GM21528 (cell line): Measurements from ENCODE around the gene TNNI2.
A peak's percentile ranks its signal among the peaks of the same experiment; 100 is the strongest.

Source experiments
- ATAC-seq: cut with Tn5 transposase; IDR thresholded peaks from one replicate; pipeline ENCODE4 v1.9.1; 2021; ENCODE audit warnings: mild to moderate bottlenecking, moderate library complexity; ENCODE audit not compliant: unreplicated experiment, low FRiP score

TNNI2 gene

DNA sequence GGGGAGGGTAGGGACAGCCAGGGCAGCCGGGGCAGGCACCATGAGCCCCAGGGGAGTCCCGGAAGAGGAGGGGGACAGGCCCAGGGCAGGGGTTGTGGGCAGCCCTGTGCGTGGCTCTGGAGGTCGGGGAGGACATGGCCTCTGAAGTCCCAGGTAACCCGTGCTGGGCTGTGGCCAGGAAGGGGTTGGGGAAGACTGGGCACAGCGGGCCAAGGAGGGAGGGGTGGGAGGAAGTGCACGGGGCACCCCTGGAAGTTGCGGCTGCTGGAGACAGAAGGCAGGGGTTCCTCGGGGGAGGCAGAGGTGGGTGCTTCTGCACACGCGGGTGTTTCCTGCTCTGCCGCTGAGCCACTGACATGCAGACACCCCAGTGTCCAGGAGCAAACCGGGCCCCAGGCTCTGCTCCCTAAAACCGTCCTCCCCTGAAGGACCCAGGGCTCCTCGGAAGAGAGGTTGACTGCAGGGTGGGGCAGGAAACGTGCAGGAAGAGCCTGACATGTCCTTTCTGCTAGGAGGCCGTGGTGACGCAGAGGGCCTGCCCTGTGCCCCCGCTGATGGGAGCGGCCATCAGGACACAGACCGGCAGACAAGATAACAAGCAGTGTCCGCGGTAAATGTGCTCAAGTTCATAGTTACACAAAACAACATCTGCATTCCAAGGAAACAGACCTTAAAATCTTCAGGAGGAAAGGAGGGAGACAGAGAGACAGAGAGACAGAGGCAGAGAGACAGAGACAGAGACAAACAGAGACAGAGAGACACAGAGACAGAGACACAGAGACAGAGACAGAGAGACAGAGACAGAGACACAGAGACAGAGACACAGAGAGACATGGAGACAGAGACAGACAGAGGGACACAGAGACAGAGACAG is 5.7 kb downstream of the TNNI2 start:
- no peak for ATAC-seq

GRCh38 chr11:1845095-1845429 is 6.3 kb downstream of the TNNI2 start:
- ATAC-seq = no peak

- ATAC-seq = no peak
Observed at GRCh38 chr11:1845561-1846452, 7.0 kb downstream of the TNNI2 start.

DNA sequence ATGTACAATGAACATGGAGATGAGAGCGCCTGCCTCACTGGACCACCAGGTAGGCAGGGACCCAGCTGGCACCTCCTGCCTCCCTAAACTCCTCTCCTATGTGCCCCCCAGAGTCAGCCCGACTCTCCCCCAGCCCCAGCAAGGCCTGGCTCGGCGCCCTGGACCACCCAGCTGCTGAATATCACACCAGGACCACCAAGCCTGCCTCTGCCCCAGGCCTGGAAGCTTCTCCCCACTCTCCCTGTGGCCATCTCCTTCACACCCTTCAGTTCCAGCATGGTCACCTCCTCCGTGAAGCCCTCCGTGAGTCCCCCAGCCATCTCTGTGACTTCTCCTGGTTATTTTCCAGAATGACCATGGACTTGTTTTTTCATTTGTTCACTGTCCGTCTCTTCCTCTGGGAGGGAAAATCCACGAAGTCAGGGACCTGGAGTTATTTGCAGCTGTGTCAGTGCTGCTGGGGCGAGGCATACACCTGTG is 7.7 kb downstream of the TNNI2 start:
- no peak for ATAC-seq

GRCh38 chr11:1847006-1847735 is 8.4 kb downstream of the TNNI2 start:
- no peak for ATAC-seq

DNA sequence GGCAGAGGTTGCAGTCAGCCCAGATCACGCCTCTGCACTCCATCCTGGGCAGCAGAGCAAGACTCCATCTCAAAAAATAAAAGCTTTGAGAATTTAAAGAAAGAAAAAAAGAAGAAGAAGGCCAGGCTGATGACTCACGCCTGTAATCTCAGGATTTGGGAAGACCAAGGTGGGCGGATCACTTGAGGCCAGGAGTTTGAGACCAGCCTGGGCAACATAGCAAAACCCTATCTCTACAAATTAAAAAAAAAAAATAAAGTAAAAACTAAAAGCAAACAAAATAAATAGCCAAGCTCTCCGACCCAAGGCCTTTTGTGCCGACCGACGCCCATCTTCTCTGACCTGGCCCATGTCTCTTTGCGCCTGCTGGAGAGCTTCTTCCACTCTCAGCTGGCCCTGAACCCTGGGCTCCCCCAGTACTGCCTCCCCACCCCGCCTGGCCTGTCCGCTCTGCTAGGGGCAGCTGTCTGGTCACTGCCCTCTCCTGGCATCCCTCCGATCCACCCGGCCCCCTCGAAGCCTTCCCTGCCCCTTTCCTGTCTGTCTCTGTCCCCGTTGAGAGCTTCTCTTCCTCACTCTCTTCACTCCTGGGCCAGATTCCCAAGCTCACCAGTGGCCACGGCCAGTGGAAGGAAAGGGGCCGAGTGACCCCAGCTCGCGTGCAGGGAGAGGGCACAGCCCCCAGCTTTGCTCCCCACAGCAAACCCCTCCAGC is 9.3 kb downstream of the TNNI2 start:
- no peak for ATAC-seq

GRCh38 chr11:1848640-1849430 is 10.1 kb downstream of the TNNI2 start:
- no peak for ATAC-seq

DNA sequence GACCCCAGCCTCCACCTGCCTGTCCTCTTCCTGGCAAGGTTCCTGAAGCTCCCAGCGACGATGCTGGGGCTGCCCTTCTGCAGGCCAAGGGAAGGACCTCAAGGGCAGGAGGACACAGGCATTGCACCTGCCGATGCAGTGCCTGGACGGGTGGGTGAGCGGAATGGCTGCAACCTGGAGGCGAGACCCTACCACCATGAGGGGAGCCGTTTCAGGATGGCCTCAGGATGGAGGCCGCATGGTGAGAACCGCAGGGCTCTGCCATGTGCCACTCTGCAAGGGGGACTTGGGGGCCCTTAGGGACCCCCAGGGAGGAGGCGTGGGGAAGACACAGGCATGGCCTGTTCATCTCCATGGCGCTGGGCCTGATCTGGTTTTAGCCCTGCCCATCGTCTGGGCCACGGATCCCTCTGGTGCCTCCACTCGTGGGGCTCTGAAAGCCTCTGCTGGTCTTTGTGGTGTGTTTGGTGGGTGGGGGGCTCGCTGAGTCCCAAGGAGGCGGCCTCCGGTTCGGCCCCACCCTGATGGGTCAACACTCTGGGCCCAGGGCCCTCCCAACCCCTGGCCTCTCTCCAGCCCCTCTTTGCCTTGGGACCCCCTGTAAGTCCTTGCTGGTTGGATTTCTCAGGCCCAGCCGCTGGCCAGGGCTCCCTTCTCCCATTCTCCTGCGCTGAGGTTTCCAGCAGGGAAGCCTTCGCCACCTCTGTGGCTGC is 12.8 kb downstream of the TNNI2 start:
- no peak for ATAC-seq

DNA sequence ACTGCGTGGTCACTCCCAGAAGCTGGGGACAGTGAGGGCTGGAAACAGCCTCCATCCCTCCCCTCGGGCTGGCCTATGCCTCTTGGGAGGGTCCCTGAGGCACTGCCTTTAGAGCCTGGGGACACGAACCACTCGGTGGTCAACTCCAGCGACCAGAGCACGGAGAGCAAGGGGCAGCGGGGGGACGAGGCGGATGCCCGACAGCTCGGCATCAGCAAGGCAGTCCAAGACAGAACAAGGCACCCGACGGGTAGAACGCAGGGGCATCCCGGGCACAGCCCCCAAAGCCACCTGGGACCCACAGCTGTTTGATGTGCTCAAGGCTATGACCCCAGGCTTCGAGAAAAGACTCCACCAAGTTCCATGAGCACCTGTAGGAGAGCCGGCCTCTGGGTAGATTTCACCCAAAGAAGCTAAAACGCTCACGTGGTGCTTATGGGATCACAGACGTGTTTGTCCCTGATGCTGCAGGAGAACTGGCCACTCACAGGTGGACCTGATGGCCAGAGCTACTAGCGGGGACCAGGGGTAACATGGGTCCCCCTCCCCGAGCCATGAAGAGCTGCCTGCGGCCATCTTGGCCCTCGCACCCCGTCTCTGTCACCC is 13.6 kb downstream of the TNNI2 start:
- ATAC-seq = peak; percentile 1

DNA sequence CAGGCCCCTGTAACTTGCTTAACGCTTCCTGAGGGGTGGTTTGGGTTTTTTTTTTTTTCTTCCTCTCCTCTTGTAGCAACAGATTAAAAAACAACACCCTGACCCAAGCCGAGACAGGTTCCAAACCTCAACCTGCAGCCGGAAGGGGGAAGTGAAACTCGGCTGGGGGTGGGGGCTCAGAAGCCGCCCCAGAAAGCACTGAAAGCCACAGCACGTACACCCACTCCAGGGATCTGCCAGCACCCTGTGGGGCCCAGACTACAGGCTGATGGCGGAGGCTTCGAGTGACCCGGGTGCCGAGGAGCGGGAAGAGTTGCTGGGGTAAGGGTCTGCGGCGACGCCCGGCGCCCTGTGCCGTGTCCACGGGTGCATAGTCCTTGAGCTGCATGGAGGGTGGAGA is 14.1 kb downstream of the TNNI2 start, which contains the start of gene LSP1:
LSP1 (plus strand) TSS at position 208 of the 400 bp plus-strand sequence; CDS start at position 269, 61 bp downstream.
- peak; percentile 45 for ATAC-seq

- no peak for ATAC-seq
Observed at GRCh38 chr11:1853376-1854131, 14.8 kb downstream of the TNNI2 start.

- peak; percentile 24 for ATAC-seq
Observed at GRCh38 chr11:1854132-1854948, 15.6 kb downstream of the TNNI2 start.

DNA sequence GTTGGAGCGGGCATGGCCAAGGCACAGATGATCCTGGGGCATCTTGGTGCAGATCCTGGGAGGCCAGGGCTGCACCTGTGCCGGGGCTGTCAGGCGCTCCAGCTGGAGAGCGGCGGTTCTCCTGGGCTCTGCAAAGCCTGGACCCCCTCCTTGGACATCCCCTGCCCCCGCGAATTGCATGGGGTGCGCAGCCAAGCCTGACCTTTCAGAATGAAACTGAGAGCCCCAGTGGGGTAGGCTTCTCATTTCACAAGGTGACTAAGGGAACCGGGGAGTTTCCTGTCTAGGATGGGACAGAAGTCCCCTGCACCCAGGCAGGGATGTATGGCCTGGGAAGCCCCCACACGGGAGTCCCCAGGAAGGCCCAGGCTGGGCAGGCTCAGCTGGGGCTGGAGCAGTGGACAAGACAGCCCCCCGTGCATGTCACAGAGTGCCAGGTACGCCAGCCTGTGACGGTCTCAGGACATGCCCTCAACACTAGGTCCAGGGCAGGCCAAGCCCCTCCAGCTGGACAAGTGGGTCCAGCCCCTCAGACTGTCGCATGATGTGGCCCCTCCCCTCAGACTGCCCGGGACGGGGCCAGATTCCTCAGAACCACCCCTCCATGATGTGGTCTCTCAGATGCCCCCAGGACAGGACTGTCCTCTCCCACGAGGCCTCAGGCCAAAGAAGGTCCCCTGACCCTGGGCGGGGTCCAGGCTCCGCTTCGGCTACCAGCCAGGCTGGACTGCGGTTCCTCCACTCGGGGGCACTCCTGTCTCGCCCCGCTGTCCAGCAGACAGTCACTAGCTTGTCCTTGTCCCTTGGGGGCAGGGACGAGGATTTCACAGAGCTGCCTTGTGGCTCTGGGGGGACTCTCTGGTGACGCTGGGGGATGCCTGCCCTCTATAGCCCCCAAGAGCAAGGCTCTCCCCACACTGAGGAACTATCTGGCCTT is 16.4 kb downstream of the TNNI2 start:
- ATAC-seq = peak; percentile 26

DNA sequence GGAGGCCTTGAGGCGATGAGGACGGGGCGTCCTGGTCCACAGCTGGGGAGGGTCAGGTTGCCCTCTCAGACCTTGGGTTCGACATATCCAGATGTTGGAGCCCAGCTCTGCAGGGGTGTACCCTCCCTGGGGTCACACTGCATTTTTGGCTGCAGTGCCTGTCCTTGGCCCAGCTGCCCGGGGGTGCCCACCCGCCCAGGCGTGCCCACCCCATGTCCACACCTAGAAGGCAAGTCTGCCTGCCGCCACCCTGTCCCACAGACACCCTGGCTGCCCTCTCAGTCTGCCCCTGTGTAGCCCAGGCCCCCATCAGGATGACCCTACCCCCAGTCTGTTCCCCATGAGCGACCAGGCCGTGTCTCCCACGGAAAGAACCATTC is 17.1 kb downstream of the TNNI2 start:
- no peak for ATAC-seq

DNA sequence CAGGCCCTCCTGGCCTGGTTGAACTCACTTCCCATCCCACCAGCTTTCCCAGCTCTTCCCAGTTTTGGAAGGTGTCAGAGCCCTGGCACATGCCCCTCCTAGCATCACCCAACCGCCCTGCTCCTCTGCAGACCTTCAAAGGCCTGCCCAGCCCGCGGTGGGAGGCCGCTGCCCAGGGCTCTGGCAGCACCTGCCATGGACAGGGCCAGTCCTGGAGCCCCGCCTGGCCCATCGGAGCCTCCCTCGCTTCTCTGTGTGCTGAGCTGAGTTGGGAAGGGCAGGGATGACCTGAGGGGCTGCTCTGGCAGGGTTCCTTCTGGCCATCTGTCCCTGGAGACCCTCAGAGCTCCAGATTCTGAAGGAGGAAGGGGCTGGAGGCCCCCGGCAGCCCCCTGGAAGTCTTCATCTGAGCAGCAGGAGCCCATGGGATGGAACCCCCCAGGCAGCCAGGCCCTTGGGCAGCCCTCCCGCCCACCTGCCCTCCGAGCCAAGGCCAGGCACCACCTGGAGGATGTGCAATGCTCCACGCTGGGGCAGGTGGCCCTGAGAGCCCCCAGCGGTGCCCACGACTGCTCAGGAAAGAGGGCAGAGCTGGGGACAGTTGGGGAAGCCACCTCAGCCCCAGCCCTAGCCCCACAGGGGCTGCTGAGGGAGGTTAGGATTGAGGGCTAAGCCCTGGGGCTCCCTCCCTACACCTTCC is 17.7 kb downstream of the TNNI2 start:
- no peak for ATAC-seq
